H1 (cell line): ENCODE results near the gene IKZF1. TPM values are rescaled to one million over a fixed set of nuclear protein-coding genes. Genes with fewer than 3 reads are reported as not detected.

ENCODE experiments used
- CTCF ChIP-seq, 3 experiments: IDR thresholded peaks; 1 replicate in 2 of 3; 2 replicates in 1 of 3; pipeline versions ENCODE4 v1.5.1 to v1.6.1; 2011; ENCODE audit warnings: low read length in 3 of 3, mild to moderate bottlenecking in 3 of 3, inconsistent platforms in 2 of 3, low read depth in 1 of 3, moderate library complexity in 1 of 3; ENCODE audit not compliant: insufficient read depth in 1 of 3; ENCODE audit errors: control extremely low read depth in 1 of 3
- GTF2F1 ChIP-seq: IDR thresholded peaks from 2 replicates; pipeline ENCODE4 v1.6.1; 2012; ENCODE audit warnings: low read depth, low read length, improper control_type of control experiment, borderline replicate concordance
- JUND ChIP-seq: IDR thresholded peaks from 2 replicates; pipeline ENCODE4 v1.6.1; 2011; ENCODE audit warnings: mild to moderate bottlenecking, improper control_type of control experiment, low read length
- KDM4A ChIP-seq: IDR thresholded peaks from one replicate; pipeline ENCODE4 v1.7.1; 2012; ENCODE audit warnings: low read depth, mild to moderate bottlenecking, moderate library complexity, low read length, inconsistent platforms; ENCODE audit not compliant: severe bottlenecking
- NANOG ChIP-seq: IDR thresholded peaks from 2 replicates; pipeline ENCODE4 v1.6.1; 2011; ENCODE audit warnings: low read length, low read depth, mild to moderate bottlenecking, inconsistent platforms; ENCODE audit not compliant: insufficient read depth, poor library complexity, severe bottlenecking
- RAD21 ChIP-seq, 2 experiments: IDR thresholded peaks in 1 of 2; conservative IDR thresholded peaks in 1 of 2; 2 replicates each; pipeline ENCODE4 v1.6.1; 2011; ENCODE audit warnings: low read depth in 2 of 2, low read length in 2 of 2, improper control_type of control experiment in 1 of 2, inconsistent platforms in 1 of 2, mild to moderate bottlenecking in 1 of 2, moderate library complexity in 1 of 2
- SIX5 ChIP-seq: IDR thresholded peaks from 2 replicates; pipeline ENCODE4 v1.6.1; 2011; ENCODE audit warnings: mild to moderate bottlenecking, low read depth, low read length
- TCF12 ChIP-seq: IDR thresholded peaks from 2 replicates; pipeline ENCODE4 v1.6.1; 2011; ENCODE audit warnings: low read depth, mild to moderate bottlenecking, low read length
- polyA plus RNA-seq, 7 experiments: library from polyadenylated mRNA; depleted of rRNA in 3 of 7; stranded (reverse) in 5 of 7; unstranded in 2 of 7; fragments of >200 nt in 5 of 7; fragments of 200-250 nt in 2 of 7; gene quantifications; 1 replicate in 5 of 7; 2 replicates in 1 of 7; 4 replicates in 1 of 7; pipeline versions ENCODE4 v1.2.1 to v1.2.3, GENCODE V29; 2011 to 2013; ENCODE audit warnings: missing spikeins in 2 of 7, mixed read lengths in 2 of 7
- total RNA-seq: library from RNA; stranded (reverse); fragmentation: NEBNext Ultra II Directional; extraction: Animal tissue kit (Norgen Biotek cat#: 25700); gene quantifications from 2 replicates; pipeline ENCODE4 v1.2.1, GENCODE V29; 2021
- TF ChIP-seq, protein P1 (sequence below): IDR thresholded peaks from 2 replicates; pipeline ENCODE4 v1.6.1; 2011; ENCODE audit warnings: low read depth, mild to moderate bottlenecking, low read length; ENCODE audit not compliant: insufficient read depth

The IKZF1 gene
- total and polyA plus RNA-seq, 2 of the 8 experiments (the other 6 are each of a cell fraction or from before 2014, with no cell fraction given): 0.74 to 1.5 TPM

DNA sequence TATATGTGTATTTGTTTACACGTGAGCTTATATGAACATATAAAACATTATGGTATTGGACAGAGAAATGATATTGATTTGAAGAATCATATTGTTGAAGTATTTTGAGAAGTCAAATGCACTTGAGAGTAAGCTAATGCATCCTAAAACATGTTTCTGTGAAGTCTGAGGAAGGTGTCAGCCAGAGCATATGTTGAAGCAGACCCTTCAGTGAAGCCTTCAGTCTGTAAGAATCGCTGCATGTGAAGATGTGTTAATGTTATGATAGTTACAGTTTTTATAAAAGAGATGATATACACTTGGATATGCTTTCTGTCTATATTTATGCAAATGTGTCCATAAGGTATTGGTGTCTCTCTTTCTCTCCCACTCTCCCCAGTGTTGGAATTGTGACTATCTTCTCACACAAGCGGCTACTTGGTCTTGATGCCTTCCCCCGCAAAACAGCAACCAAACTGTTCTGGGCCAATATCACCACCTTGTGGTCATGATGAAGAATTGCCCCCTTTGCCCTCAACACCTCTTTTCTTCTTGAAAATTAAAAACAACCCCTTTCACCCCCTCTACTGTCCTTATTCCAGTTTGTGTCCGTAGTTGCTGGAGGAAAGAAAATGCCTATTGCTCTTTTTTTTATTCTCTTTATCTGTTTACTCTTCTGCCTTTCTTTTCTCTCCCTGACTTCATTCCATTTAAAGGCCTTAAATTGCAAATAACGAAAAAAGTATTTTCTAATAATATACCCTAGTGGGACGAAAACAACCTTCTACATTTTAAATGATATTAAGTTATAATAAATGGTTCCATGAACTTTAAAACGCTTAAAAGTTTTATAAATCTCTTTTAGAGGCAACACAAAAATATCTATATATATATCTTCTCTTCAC lies 64.9 kb downstream of the IKZF1 start (continued):
- TF ChIP-seq TCF12 (no peak), NANOG (no peak), CTCF (IDR thresholded peaks at IDR 0.05; ENCODE audit: control extremely low read depth in 1 of 3, insufficient read depth in 1 of 3, low read depth in 1 of 3, low read length in 3 of 3) (peak; percentile 49 to 91 (median 84)), JUND (no peak), RAD21 (IDR thresholded peaks at IDR 0.05 in 1 of 2, conservative IDR thresholded peaks at IDR 0.05 in 1 of 2; ENCODE audit: low read depth in 2 of 2, low read length in 2 of 2) (peak; percentile 96), GTF2F1 (no peak), KDM4A (no peak), SIX5 (no peak)
- TF ChIP-seq, protein P1, sequence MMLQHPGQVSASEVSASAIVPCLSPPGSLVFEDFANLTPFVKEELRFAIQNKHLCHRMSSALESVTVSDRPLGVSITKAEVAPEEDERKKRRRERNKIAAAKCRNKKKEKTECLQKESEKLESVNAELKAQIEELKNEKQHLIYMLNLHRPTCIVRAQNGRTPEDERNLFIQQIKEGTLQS: no peak
